Measurements from ENCODE around the gene RACGAP1.

The RACGAP1 gene

GRCh38 chr12:49967042-49967776 lies 58.1 kb downstream of the RACGAP1 start:
- H3K9me3 ChIP-seq (ENCODE audit: low read length), result no peaks in the 10 kb centered on the region

GRCh38 chr12:49966511-49967041 lies 58.7 kb downstream of the RACGAP1 start:
- Histone ChIP-seq H3K27ac (ENCODE audit: low read depth, low read length, poor library complexity, severe bottlenecking) (no peak overlapping the region), H3K36me3 (ENCODE audit: insufficient read depth, low read length) (no peaks in the 10 kb centered on the region), H3K4me3 (ENCODE audit: low read depth, low read length, poor library complexity, severe bottlenecking) (no peak overlapping the region), H3K9me3 (ENCODE audit: low read length) (no peaks in the 10 kb centered on the region), H3K9me2 (ENCODE audit: low read depth, low read length) (no peaks in the 10 kb centered on the region), H3K4me2 (ENCODE audit: low read length) (peak overlapping the region; percentile 86), H4K20me1 (ENCODE audit: insufficient read depth, low read length) (no peaks in the 10 kb centered on the region), H3K27me3 (ENCODE audit: insufficient read depth, low read length) (0 out of 2 replicates have a peak, but pooled peaks cover 3% of the 10 kb centered on the region), H3K4me1 (ENCODE audit: insufficient read depth, low read length, severe bottlenecking) (peaks cover 9% of the 10 kb centered on the region), H3F3A (ENCODE audit: insufficient read depth, low read length) (no peaks in the 10 kb centered on the region), H3K9ac (ENCODE audit: low read length) (no peak overlapping the region), H2AFZ (ENCODE audit: low read length) (no peak overlapping the region), H3K79me2 (ENCODE audit: insufficient read depth, low read length) (no peaks in the 10 kb centered on the region)
- TF ChIP-seq EZH2 (IDR thresholded peaks at IDR 0.05; ENCODE audit: borderline replicate concordance, low read length), result no peak
- TF ChIP-seq CTCF (IDR thresholded peaks at IDR 0.05; ENCODE audit: low read length), result no peak

More at GRCh38 chr12:49967042-49967776, 58.1 kb downstream of the RACGAP1 start:
- peak overlapping the region; percentile 60 for H3K9ac ChIP-seq (ENCODE audit: low read length)
- H3K27ac ChIP-seq (ENCODE audit: low read depth, low read length, poor library complexity, severe bottlenecking), result no peak overlapping the region
- H4K20me1 ChIP-seq (ENCODE audit: insufficient read depth, low read length), result no peaks in the 10 kb centered on the region
- no peaks in the 10 kb centered on the region for H3K9me2 ChIP-seq (ENCODE audit: low read depth, low read length)
- no peaks in the 10 kb centered on the region for H3F3A ChIP-seq (ENCODE audit: insufficient read depth, low read length)
- no peaks in the 10 kb centered on the region for H3K79me2 ChIP-seq (ENCODE audit: insufficient read depth, low read length)
- peaks cover 9% of the 10 kb centered on the region for H3K4me1 ChIP-seq (ENCODE audit: insufficient read depth, low read length, severe bottlenecking)
- H3K36me3 ChIP-seq (ENCODE audit: insufficient read depth, low read length), result no peaks in the 10 kb centered on the region
- H2AFZ ChIP-seq (ENCODE audit: low read length), result 0 out of 2 replicates have a peak overlapping the region, but pooled peaks have one; percentile 45
- H3K4me3 ChIP-seq (ENCODE audit: low read depth, low read length, poor library complexity, severe bottlenecking), result peak overlapping the region; percentile 61
- H3K4me2 ChIP-seq (ENCODE audit: low read length), result peak overlapping the region; percentile 86
- H3K27me3 ChIP-seq (ENCODE audit: insufficient read depth, low read length), result 0 out of 2 replicates have a peak, but pooled peaks cover 3% of the 10 kb centered on the region
- TF ChIP-seq EZH2 (IDR thresholded peaks at IDR 0.05; ENCODE audit: borderline replicate concordance, low read length) (no peak), CTCF (IDR thresholded peaks at IDR 0.05; ENCODE audit: low read length) (peak; percentile 80)

GRCh38 chr12:49965836-49966235 lies 59.5 kb downstream of the RACGAP1 start:
- H2AFZ ChIP-seq (ENCODE audit: low read length), result no peak overlapping the region
- no peak overlapping the region for H3K4me2 ChIP-seq (ENCODE audit: low read length)
- H3K27me3 ChIP-seq (ENCODE audit: insufficient read depth, low read length), result 0 out of 2 replicates have a peak, but pooled peaks cover 3% of the 10 kb centered on the region
- H3K9me2 ChIP-seq (ENCODE audit: low read depth, low read length), result no peaks in the 10 kb centered on the region
- H4K20me1 ChIP-seq (ENCODE audit: insufficient read depth, low read length), result no peaks in the 10 kb centered on the region
- TF ChIP-seq EZH2 (IDR thresholded peaks at IDR 0.05; ENCODE audit: borderline replicate concordance, low read length) (no peak), CTCF (IDR thresholded peaks at IDR 0.05; ENCODE audit: low read length) (no peak)
- no peaks in the 10 kb centered on the region for H3F3A ChIP-seq (ENCODE audit: insufficient read depth, low read length)
- H3K27ac ChIP-seq (ENCODE audit: low read depth, low read length, poor library complexity, severe bottlenecking), result no peak overlapping the region
- H3K9ac ChIP-seq (ENCODE audit: low read length), result no peak overlapping the region
- no peaks in the 10 kb centered on the region for H3K79me2 ChIP-seq (ENCODE audit: insufficient read depth, low read length)
- no peak overlapping the region for H3K4me3 ChIP-seq (ENCODE audit: low read depth, low read length, poor library complexity, severe bottlenecking)
- no peaks in the 10 kb centered on the region for H3K36me3 ChIP-seq (ENCODE audit: insufficient read depth, low read length)
- peaks cover 9% of the 10 kb centered on the region for H3K4me1 ChIP-seq (ENCODE audit: insufficient read depth, low read length, severe bottlenecking)
- no peaks in the 10 kb centered on the region for H3K9me3 ChIP-seq (ENCODE audit: low read length)
